GM21423 (cell line): ENCODE measurements around the gene RBP3.
"Not testable (repeated sequence)": the region's sequence is repeated elsewhere in the genome, so short reads cannot be mapped to it uniquely, and the experiment has no call there.

Experiments used
- ATAC-seq: cut with Tn5 transposase; IDR thresholded peaks from one replicate; pipeline ENCODE4 v1.9.1; 2021; ENCODE audit warnings: mild to moderate bottlenecking, moderate library complexity; ENCODE audit not compliant: unreplicated experiment

The RBP3 gene

GRCh38 chr10:47371629-47372485, 23.7 kb downstream of the RBP3 start:
- ATAC-seq: no peak

- no peak for ATAC-seq
These were observed 24.6 kb downstream of the RBP3 start for GRCh38 chr10:47372726-47373125.

GRCh38 chr10:47374611-47375536, 26.7 kb downstream of the RBP3 start:
- ATAC-seq: no peak

- ATAC-seq: no peak
These were observed 28.5 kb downstream of the RBP3 start for GRCh38 chr10:47376522-47377220.

- no peak for ATAC-seq
These were observed 30.0 kb downstream of the RBP3 start for GRCh38 chr10:47378183-47378510.

GRCh38 chr10:47378606-47379444, 30.7 kb downstream of the RBP3 start:
- no peak for ATAC-seq

- no peak for ATAC-seq
These were observed 31.3 kb downstream of the RBP3 start for GRCh38 chr10:47379445-47379785.

- no peak for ATAC-seq
These were observed 31.7 kb downstream of the RBP3 start for GRCh38 chr10:47379901-47380300.

- no peak for ATAC-seq
These were observed 32.4 kb downstream of the RBP3 start for GRCh38 chr10:47380341-47381102.

GRCh38 chr10:47381103-47381395, 32.9 kb downstream of the RBP3 start:
- no peak for ATAC-seq

GRCh38 chr10:47381427-47382379, 33.5 kb downstream of the RBP3 start:
- no peak for ATAC-seq

GRCh38 chr10:47383261-47384147, 35.3 kb downstream of the RBP3 start:
- no peak for ATAC-seq

- ATAC-seq: peak; percentile 91
These were observed 36.2 kb downstream of the RBP3 start, which contains the start of gene ZNF488 for GRCh38 chr10:47384148-47384921. Gene ZNF488, minus strand, starts transcription at chr10:47384293. Its CDS starts 15,464 bp downstream, at chr10:47368829.

- ATAC-seq: not testable (repeated sequence)
These were observed 37.9 kb downstream of the RBP3 start for GRCh38 chr10:47386104-47386503.

GRCh38 chr10:47388879-47389278, 40.7 kb downstream of the RBP3 start:
- ATAC-seq: no peak

GRCh38 chr10:47389619-47390018, 41.5 kb downstream of the RBP3 start:
- ATAC-seq: no peak

- no peak for ATAC-seq
These were observed 48.2 kb downstream of the RBP3 start for GRCh38 chr10:47396311-47396717.
